ENCODE results near the gene TTC16. TPM values are rescaled to one million over a fixed set of nuclear protein-coding genes. Genes with fewer than 3 reads are reported as not detected.

TTC16 gene
- polyA plus RNA-seq, 1 donor from 2014 or later: 0.11 TPM

DNA sequence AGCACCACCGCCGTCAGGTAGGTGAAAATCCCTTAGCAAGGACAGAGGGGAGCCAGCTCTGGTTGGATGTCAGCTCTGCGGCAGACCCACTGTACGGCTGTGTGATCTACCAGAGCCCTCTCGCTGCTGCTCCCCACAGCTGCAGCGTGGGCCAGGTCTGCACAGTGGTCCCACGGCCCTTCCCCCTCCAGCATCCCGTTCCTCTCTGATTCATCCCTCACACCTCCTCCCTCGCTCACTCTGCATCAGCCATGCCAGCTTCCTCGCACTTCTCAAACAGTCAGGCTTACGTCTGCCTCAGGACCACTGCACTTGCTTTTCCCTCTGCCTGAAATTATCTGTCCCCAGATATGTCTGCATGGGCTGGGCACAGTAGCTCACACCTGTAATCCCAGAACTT lies 35.7 kb upstream of the TTC16 start:
- H3K4me3 ChIP-seq (ENCODE audit: low read length): no peak overlapping the region
- H3K9ac ChIP-seq (ENCODE audit: low read length): no peak overlapping the region
- no peaks in the 10 kb centered on the region for H3F3A ChIP-seq (ENCODE audit: insufficient read depth, low read length, poor library complexity, severe bottlenecking)
- no peaks in the 10 kb centered on the region for H3K9me3 ChIP-seq (ENCODE audit: low read length)
- H4K20me1 ChIP-seq (ENCODE audit: insufficient read depth): peaks cover 3% of the 10 kb centered on the region
- H3K27me3 ChIP-seq (ENCODE audit: insufficient read depth, low read depth, low read length): no peaks in the 10 kb centered on the region
- H2AFZ ChIP-seq (ENCODE audit: low read depth, low read length): no peak overlapping the region
- peaks cover 15% of the 10 kb centered on the region for H3K36me3 ChIP-seq (ENCODE audit: insufficient read depth, low read length)
- H3K79me2 ChIP-seq (replicated peaks; ENCODE audit: insufficient read depth, low read length): no peaks in the 10 kb centered on the region
- H3K9me2 ChIP-seq (ENCODE audit: insufficient read depth, low read length): no peaks in the 10 kb centered on the region
- no peak overlapping the region for H3K4me2 ChIP-seq (ENCODE audit: low read length)
- H3K27ac ChIP-seq (ENCODE audit: low read length): no peak overlapping the region
- TF ChIP-seq, protein P1, sequence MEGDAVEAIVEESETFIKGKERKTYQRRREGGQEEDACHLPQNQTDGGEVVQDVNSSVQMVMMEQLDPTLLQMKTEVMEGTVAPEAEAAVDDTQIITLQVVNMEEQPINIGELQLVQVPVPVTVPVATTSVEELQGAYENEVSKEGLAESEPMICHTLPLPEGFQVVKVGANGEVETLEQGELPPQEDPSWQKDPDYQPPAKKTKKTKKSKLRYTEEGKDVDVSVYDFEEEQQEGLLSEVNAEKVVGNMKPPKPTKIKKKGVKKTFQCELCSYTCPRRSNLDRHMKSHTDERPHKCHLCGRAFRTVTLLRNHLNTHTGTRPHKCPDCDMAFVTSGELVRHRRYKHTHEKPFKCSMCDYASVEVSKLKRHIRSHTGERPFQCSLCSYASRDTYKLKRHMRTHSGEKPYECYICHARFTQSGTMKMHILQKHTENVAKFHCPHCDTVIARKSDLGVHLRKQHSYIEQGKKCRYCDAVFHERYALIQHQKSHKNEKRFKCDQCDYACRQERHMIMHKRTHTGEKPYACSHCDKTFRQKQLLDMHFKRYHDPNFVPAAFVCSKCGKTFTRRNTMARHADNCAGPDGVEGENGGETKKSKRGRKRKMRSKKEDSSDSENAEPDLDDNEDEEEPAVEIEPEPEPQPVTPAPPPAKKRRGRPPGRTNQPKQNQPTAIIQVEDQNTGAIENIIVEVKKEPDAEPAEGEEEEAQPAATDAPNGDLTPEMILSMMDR (IDR thresholded peaks at IDR 0.05; ENCODE audit: poor library complexity, severe bottlenecking): no peak
- TF ChIP-seq TAF1 (IDR thresholded peaks at IDR 0.05; ENCODE audit: low read depth) (no peak), MXI1 (conservative IDR thresholded peaks at IDR 0.05; ENCODE audit: poor library complexity, severe bottlenecking) (no peak), EZH2 (IDR thresholded peaks at IDR 0.05; ENCODE audit: borderline replicate concordance, insufficient read depth, low read length, poor library complexity, severe bottlenecking) (no peak), POLR2AphosphoS5 (IDR thresholded peaks at IDR 0.05) (no peak), EP300 (conservative IDR thresholded peaks at IDR 0.05; ENCODE audit: poor library complexity, severe bottlenecking) (no peak), RAD21 (conservative IDR thresholded peaks at IDR 0.05) (no peak)

DNA sequence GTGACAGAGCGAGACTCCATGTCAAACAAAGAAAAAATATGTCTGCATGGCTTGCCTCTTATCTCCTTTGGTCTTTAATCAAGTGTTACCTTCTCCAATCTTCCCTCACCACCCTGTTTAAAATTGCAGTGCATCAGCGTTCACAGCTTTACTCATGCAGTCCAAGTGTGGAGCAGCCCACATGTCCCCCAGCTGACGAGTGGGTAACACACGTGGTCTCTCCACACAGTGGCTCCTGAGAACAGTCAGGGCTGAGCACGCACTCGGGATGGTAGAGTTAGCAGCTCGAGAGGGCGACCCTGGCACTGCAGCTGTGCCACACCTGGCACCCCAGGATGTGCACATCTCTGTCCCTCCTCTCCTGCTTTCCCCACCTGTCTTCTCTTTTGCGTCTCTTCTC lies 35.0 kb upstream of the TTC16 start:
- Histone ChIP-seq H3K9ac (ENCODE audit: low read length) (no peak overlapping the region), H3K27me3 (ENCODE audit: insufficient read depth, low read depth, low read length) (no peaks in the 10 kb centered on the region), H3F3A (ENCODE audit: insufficient read depth, low read length, poor library complexity, severe bottlenecking) (no peaks in the 10 kb centered on the region), H3K9me3 (ENCODE audit: low read length) (no peaks in the 10 kb centered on the region), H3K9me2 (ENCODE audit: insufficient read depth, low read length) (no peaks in the 10 kb centered on the region), H3K4me3 (ENCODE audit: low read length) (no peak overlapping the region), H3K27ac (ENCODE audit: low read length) (no peak overlapping the region), H3K79me2 (replicated peaks; ENCODE audit: insufficient read depth, low read length) (no peaks in the 10 kb centered on the region), H3K36me3 (ENCODE audit: insufficient read depth, low read length) (peaks cover 15% of the 10 kb centered on the region), H3K4me2 (ENCODE audit: low read length) (no peak overlapping the region), H4K20me1 (ENCODE audit: insufficient read depth) (peaks cover 3% of the 10 kb centered on the region), H2AFZ (ENCODE audit: low read depth, low read length) (no peak overlapping the region)
- TF ChIP-seq MXI1 (conservative IDR thresholded peaks at IDR 0.05; ENCODE audit: poor library complexity, severe bottlenecking) (no peak), SMC3 (conservative IDR thresholded peaks at IDR 0.05; ENCODE audit: poor library complexity) (no peak), POLR2AphosphoS5 (IDR thresholded peaks at IDR 0.05) (no peak), RAD21 (conservative IDR thresholded peaks at IDR 0.05) (no peak), EP300 (conservative IDR thresholded peaks at IDR 0.05; ENCODE audit: poor library complexity, severe bottlenecking) (no peak), TAF1 (IDR thresholded peaks at IDR 0.05; ENCODE audit: low read depth) (no peak), EZH2 (IDR thresholded peaks at IDR 0.05; ENCODE audit: borderline replicate concordance, insufficient read depth, low read length, poor library complexity, severe bottlenecking) (no peak)
- TF ChIP-seq, protein P2, sequence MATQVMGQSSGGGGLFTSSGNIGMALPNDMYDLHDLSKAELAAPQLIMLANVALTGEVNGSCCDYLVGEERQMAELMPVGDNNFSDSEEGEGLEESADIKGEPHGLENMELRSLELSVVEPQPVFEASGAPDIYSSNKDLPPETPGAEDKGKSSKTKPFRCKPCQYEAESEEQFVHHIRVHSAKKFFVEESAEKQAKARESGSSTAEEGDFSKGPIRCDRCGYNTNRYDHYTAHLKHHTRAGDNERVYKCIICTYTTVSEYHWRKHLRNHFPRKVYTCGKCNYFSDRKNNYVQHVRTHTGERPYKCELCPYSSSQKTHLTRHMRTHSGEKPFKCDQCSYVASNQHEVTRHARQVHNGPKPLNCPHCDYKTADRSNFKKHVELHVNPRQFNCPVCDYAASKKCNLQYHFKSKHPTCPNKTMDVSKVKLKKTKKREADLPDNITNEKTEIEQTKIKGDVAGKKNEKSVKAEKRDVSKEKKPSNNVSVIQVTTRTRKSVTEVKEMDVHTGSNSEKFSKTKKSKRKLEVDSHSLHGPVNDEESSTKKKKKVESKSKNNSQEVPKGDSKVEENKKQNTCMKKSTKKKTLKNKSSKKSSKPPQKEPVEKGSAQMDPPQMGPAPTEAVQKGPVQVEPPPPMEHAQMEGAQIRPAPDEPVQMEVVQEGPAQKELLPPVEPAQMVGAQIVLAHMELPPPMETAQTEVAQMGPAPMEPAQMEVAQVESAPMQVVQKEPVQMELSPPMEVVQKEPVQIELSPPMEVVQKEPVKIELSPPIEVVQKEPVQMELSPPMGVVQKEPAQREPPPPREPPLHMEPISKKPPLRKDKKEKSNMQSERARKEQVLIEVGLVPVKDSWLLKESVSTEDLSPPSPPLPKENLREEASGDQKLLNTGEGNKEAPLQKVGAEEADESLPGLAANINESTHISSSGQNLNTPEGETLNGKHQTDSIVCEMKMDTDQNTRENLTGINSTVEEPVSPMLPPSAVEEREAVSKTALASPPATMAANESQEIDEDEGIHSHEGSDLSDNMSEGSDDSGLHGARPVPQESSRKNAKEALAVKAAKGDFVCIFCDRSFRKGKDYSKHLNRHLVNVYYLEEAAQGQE (IDR thresholded peaks at IDR 0.05; ENCODE audit: borderline replicate concordance): no peak
- TF ChIP-seq, protein P1 (IDR thresholded peaks at IDR 0.05; ENCODE audit: poor library complexity, severe bottlenecking): no peak

All from neural cell (in vitro differentiated cells).